K562 (cell line): ENCODE data around the gene ZFYVE1. TPM values are rescaled to one million over a fixed set of nuclear protein-coding genes. Genes with fewer than 3 reads are reported as not detected.

Experiments
- BHLHE40 ChIP-seq: IDR thresholded peaks from 2 replicates; pipeline ENCODE4 v1.6.1; 2011; ENCODE audit warnings: low read length, improper control_type of control experiment
- CHD1 ChIP-seq: fragments of 200-600 bp; sonication (generic); IDR thresholded peaks from one replicate; pipeline ENCODE4 v1.6.1; 2012; ENCODE audit warnings: mild to moderate bottlenecking, moderate library complexity, low read length, inconsistent platforms
- DDX20 ChIP-seq: fragments of 450-650 bp; IDR thresholded peaks from 2 replicates; pipeline ENCODE4 v1.6.1; 2016; ENCODE audit warnings: missing genetic modification characterization, low read depth, mild to moderate bottlenecking, missing compliant biosample characterization, moderate library complexity
- ETV1 ChIP-seq: fragments of 450-650 bp; conservative IDR thresholded peaks from 2 replicates; pipeline ENCODE4 v1.6.1; 2016; ENCODE audit warnings: missing genetic modification characterization, control low read depth, low read depth, missing compliant biosample characterization
- GTF2A2 ChIP-seq: IDR thresholded peaks from 2 replicates; pipeline ENCODE4 v1.6.1; 2016; ENCODE audit warnings: mild to moderate bottlenecking, missing genetic modification characterization, missing compliant biosample characterization
- HDAC8 ChIP-seq: fragments of 450-650 bp; IDR thresholded peaks from 2 replicates; pipeline ENCODE4 v1.6.1; 2016; ENCODE audit warnings: mild to moderate bottlenecking, missing genetic modification characterization, moderate library complexity, missing compliant biosample characterization
- HINFP ChIP-seq: fragments of 450-650 bp; conservative IDR thresholded peaks from 2 replicates; pipeline ENCODE4 v1.6.1; 2016; ENCODE audit warnings: missing genetic modification characterization, low read depth, mild to moderate bottlenecking, control low read depth, missing compliant biosample characterization
- HIVEP1 ChIP-seq: fragments of 250-450 bp; sonication (Bioruptor Pico); IDR thresholded peaks from 2 replicates; pipeline ENCODE4 v1.4.0; 2020; ENCODE audit warnings: mild to moderate bottlenecking
- ILK ChIP-seq: fragments of 450-650 bp; IDR thresholded peaks from 2 replicates; pipeline ENCODE4 v1.6.1; 2016; ENCODE audit warnings: missing genetic modification characterization, low read depth, mild to moderate bottlenecking, missing compliant biosample characterization, moderate library complexity, borderline replicate concordance
- KLF13 ChIP-seq: fragments of 450-650 bp; IDR thresholded peaks from 2 replicates; pipeline ENCODE4 v1.6.1; 2016; ENCODE audit warnings: missing genetic modification characterization, low read depth, mild to moderate bottlenecking, missing compliant biosample characterization, moderate library complexity, borderline replicate concordance
- NR4A1 ChIP-seq, 2 experiments: fragments of 250-450 bp in 1 of 2; fragments of 450-650 bp in 1 of 2; sonication (Bioruptor Pico) in 1 of 2; IDR thresholded peaks; 2 replicates each; pipeline versions ENCODE4 v1.4.0 to v1.6.1; 2016 to 2020; ENCODE audit warnings: mild to moderate bottlenecking in 2 of 2, missing compliant biosample characterization in 1 of 2, missing genetic modification characterization in 1 of 2, moderate library complexity in 1 of 2
- SMAD3 ChIP-seq: fragments of 450-650 bp; formaldehyde crosslinking; conservative IDR thresholded peaks from 2 replicates; pipeline ENCODE4 v1.4.0; 2020; ENCODE audit warnings: mild to moderate bottlenecking
- TCFL5 ChIP-seq: fragments of 250-450 bp; sonication (Bioruptor Pico); conservative IDR thresholded peaks from 2 replicates; pipeline ENCODE4 v1.6.1; 2021; ENCODE audit warnings: mild to moderate bottlenecking, moderate library complexity, matching md5 sums
- U2AF1 ChIP-seq: fragments of 200-400 bp; formaldehyde crosslinking; optimal IDR thresholded peaks from 2 replicates; pipeline ENCODE3; 2017; ENCODE audit warnings: mild to moderate bottlenecking, low read depth, low read length, moderate library complexity
- U2AF2 ChIP-seq: fragments of 200-400 bp; formaldehyde crosslinking; optimal IDR thresholded peaks from 2 replicates; pipeline ENCODE3; 2017; ENCODE audit warnings: low read depth, mild to moderate bottlenecking, low read length
- ZBTB9 ChIP-seq: fragments of 450-650 bp; formaldehyde crosslinking; IDR thresholded peaks from 2 replicates; pipeline ENCODE4 v1.4.0; 2020; ENCODE audit warnings: mild to moderate bottlenecking, moderate library complexity
- ZKSCAN8 ChIP-seq: fragments of 200-800 bp; sonication (Bioruptor generic); IDR thresholded peaks from 2 replicates; pipeline ENCODE4 v1.6.1; 2016; ENCODE audit warnings: missing genetic modification characterization, missing compliant biosample characterization
- ZNF175 ChIP-seq: fragments of 200-800 bp; sonication (Bioruptor generic); IDR thresholded peaks from 2 replicates; pipeline ENCODE4 v1.6.1; 2016; ENCODE audit warnings: low read depth, mild to moderate bottlenecking, missing genetic modification characterization, missing compliant biosample characterization
- ZNF239 ChIP-seq: fragments of 250-450 bp; sonication (Bioruptor Pico); IDR thresholded peaks from 2 replicates; pipeline ENCODE4 v1.4.0; 2020; ENCODE audit warnings: mild to moderate bottlenecking
- ZNF24 ChIP-seq: fragments of 450-650 bp; IDR thresholded peaks from 2 replicates; pipeline ENCODE4 v1.6.1; 2016
- ZNF589 ChIP-seq: fragments of 200-800 bp; sonication (Bioruptor generic); IDR thresholded peaks from 2 replicates; pipeline ENCODE4 v1.6.1; 2016; ENCODE audit warnings: low read depth, missing genetic modification characterization, missing compliant biosample characterization
- ZNF668 ChIP-seq: fragments of 250-450 bp; sonication (Bioruptor Pico); IDR thresholded peaks from 2 replicates; pipeline ENCODE4 v1.8.0; 2022; ENCODE audit warnings: mild to moderate bottlenecking, inconsistent platforms
- ZNF76 ChIP-seq: fragments of 250-450 bp; sonication (Bioruptor Pico); IDR thresholded peaks from 2 replicates; pipeline ENCODE4 v1.4.0; 2020; ENCODE audit warnings: mild to moderate bottlenecking, moderate library complexity, borderline replicate concordance
- ZNF766 ChIP-seq: fragments of 200-800 bp; sonication (Bioruptor generic); conservative IDR thresholded peaks from 2 replicates; pipeline ENCODE4 v1.6.1; 2016; ENCODE audit warnings: missing genetic modification characterization, missing compliant biosample characterization
- polyA plus RNA-seq, 8 experiments: library from polyadenylated mRNA; depleted of rRNA in 4 of 8; stranded (reverse) in 5 of 8; unstranded in 3 of 8; fragments of >200 nt; fragmentation: Nextera tagmentation in 2 of 8; fragmentation: Illumina TruSeq in 1 of 8; extraction: Ambion mirVana in 2 of 8; extraction: Trizol in 1 of 8; gene quantifications; 2 replicates each; pipeline versions ENCODE4 v1.2.1 to v1.2.3, GENCODE V29; 2011 to 2014; ENCODE audit warnings: inconsistent platforms in 1 of 8, missing spikeins in 1 of 8
- total RNA-seq, 7 experiments: library from RNA; depleted of rRNA in 6 of 7; stranded (reverse); fragments of >200 nt in 6 of 7; fragmentation: Illumina TruSeq in 2 of 7; extraction: Trizol in 2 of 7; gene quantifications; 2 replicates each; pipeline versions ENCODE4 v1.2.1 to v1.2.3, GENCODE V29; 2011 to 2021; ENCODE audit warnings: low replicate concordance in 1 of 7
- TF ChIP-seq, protein P1 (sequence below): fragments of 250-450 bp; sonication (Bioruptor Pico); IDR thresholded peaks from 2 replicates; pipeline ENCODE4 v1.4.0; 2020

Gene ZFYVE1
- total and polyA plus RNA-seq, 9 of the 15 experiments (the other 6 are each of a cell fraction or from before 2014, with no cell fraction given): 0.62 to 5.5 (median 3.4) TPM

DNA sequence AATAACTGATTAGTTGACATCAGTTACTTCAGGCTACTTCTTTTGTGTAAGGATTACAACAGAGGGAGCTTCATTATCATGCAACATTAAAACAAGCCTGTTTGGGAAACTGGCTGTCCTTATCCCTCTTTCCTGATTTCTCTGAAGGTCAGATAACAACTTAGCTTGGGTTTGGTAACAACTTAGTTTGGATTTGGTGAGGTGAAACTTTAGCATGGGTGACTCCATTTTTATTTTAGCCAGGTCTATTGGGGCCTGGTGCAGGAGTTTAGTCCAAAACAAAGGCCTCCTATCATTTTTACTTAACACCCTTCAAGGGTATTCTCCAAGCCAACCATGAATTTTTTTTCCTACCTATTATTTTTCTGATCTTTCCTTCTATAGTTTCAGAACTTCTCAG lies 1.1 kb upstream of the ZFYVE1 start (continued):
- no peak for TF ChIP-seq U2AF2
- TF ChIP-seq HIVEP1 (CRISPR knock-in tag): no peak
- TF ChIP-seq ZKSCAN8 (CRISPR knock-in tag): 0 out of 2 replicates have a peak, but pooled peaks have one; percentile 62
- TF ChIP-seq HINFP (tag): peak; percentile 73
- TF ChIP-seq ZBTB9 (CRISPR knock-in tag): 0 out of 2 replicates have a peak, but pooled peaks have one; percentile 68
- TF ChIP-seq HDAC8 (tag): peak; percentile 82
- peak; percentile 86; the same call in 1 of the 2 replicates for TF ChIP-seq ZNF668
- TF ChIP-seq ZNF766 (CRISPR knock-in tag): peak; percentile 70; the same call in 1 of the 2 replicates
- TF ChIP-seq ZNF239 (CRISPR knock-in tag): peak; percentile 73
- TF ChIP-seq, protein P1, sequence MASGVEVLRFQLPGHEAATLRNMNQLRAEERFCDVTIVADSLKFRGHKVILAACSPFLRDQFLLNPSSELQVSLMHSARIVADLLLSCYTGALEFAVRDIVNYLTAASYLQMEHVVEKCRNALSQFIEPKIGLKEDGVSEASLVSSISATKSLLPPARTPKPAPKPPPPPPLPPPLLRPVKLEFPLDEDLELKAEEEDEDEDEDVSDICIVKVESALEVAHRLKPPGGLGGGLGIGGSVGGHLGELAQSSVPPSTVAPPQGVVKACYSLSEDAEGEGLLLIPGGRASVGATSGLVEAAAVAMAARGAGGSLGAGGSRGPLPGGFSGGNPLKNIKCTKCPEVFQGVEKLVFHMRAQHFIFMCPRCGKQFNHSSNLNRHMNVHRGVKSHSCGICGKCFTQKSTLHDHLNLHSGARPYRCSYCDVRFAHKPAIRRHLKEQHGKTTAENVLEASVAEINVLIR (CRISPR knock-in tag): peak; percentile 51; the same call in 1 of the 2 replicates
- no peak for TF ChIP-seq ZNF24
- peak; percentile 74 for TF ChIP-seq ILK (tag)
- peak; percentile 87 for TF ChIP-seq DDX20 (tag)
- peak; percentile 76; the same call in 1 of the 2 replicates for TF ChIP-seq SMAD3 (CRISPR knock-in tag)
- peak; percentile 21; the same call in 1 of the 2 replicates for TF ChIP-seq ETV1 (tag)
- peak; percentile 64; the same call in 1 of the 2 replicates for TF ChIP-seq TCFL5 (CRISPR knock-in tag)
- TF ChIP-seq KLF13 (tag): 0 out of 2 replicates have a peak, but pooled peaks have one; percentile 45
- TF ChIP-seq NR4A1 (CRISPR knock-in tag; IDR thresholded peaks at IDR 0.05): no peak
- peak; percentile 95 for TF ChIP-seq NR4A1 (tag; IDR thresholded peaks at IDR 0.05)
- TF ChIP-seq GTF2A2: peak; percentile 46; the same call in 1 of the 2 replicates
- no peak for TF ChIP-seq U2AF1
- TF ChIP-seq ZNF589 (CRISPR knock-in tag): peak; percentile 56; the same call in 1 of the 2 replicates
- TF ChIP-seq CHD1: no peak
- TF ChIP-seq ZNF175: peak; percentile 87
- no peak for TF ChIP-seq BHLHE40
- 0 out of 2 replicates have a peak, but pooled peaks have one; percentile 12 for TF ChIP-seq ZNF76 (CRISPR knock-in tag)
